Stomach (tissue), 4 donors: Measurements from ENCODE around the gene CYP21A2.
"Not testable (repeated sequence)": the region's sequence is repeated elsewhere in the genome, so short reads cannot be mapped to it uniquely, and the experiment has no call there.

Source experiments
- POLR2A ChIP-seq, 4 donors: fragments of 450-650 bp; IDR thresholded peaks; one replicate each; pipeline ENCODE4 v1.6.1; 2016; ENCODE audit warnings: antibody characterized with exemption in 4 of 4, control low read depth in 2 of 4, mild to moderate bottlenecking in 1 of 4, moderate library complexity in 1 of 4
- TF ChIP-seq, protein P1 (sequence below), 7 experiments: fragments of 450-650 bp in 4 of 7; fragments of 200-600 bp in 3 of 7; sonication (generic) in 3 of 7; IDR thresholded peaks; one replicate each; pipeline ENCODE4 v1.5.1; 2016 to 2019; ENCODE audit warnings: antibody characterized with exemption in 7 of 7, control low read depth in 2 of 7, mild to moderate bottlenecking in 1 of 7

DNA sequence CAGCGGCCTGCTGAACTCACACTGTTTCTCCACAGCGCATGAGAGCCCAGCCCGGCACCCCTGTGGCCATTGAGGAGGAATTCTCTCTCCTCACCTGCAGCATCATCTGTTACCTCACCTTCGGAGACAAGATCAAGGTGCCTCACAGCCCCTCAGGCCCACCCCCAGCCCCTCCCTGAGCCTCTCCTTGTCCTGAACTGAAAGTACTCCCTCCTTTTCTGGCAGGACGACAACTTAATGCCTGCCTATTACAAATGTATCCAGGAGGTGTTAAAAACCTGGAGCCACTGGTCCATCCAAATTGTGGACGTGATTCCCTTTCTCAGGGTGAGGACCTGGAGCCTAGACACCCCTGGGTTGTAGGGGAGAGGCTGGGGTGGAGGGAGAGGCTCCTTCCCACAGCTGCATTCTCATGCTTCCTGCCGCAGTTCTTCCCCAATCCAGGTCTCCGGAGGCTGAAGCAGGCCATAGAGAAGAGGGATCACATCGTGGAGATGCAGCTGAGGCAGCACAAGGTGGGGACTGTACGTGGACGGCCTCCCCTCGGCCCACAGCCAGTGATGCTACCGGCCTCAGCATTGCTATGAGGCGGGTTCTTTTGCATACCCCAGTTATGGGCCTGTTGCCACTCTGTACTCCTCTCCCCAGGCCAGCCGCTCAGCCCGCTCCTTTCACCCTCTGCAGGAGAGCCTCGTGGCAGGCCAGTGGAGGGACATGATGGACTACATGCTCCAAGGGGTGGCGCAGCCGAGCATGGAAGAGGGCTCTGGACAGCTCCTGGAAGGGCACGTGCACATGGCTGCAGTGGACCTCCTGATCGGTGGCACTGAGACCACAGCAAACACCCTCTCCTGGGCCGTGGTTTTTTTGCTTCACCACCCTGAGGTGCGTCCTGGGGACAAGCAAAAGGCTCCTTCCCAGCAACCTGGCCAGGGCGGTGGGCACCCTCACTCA lies 1.4 kb downstream of the CYP21A2 start:
- TF ChIP-seq, protein P1, sequence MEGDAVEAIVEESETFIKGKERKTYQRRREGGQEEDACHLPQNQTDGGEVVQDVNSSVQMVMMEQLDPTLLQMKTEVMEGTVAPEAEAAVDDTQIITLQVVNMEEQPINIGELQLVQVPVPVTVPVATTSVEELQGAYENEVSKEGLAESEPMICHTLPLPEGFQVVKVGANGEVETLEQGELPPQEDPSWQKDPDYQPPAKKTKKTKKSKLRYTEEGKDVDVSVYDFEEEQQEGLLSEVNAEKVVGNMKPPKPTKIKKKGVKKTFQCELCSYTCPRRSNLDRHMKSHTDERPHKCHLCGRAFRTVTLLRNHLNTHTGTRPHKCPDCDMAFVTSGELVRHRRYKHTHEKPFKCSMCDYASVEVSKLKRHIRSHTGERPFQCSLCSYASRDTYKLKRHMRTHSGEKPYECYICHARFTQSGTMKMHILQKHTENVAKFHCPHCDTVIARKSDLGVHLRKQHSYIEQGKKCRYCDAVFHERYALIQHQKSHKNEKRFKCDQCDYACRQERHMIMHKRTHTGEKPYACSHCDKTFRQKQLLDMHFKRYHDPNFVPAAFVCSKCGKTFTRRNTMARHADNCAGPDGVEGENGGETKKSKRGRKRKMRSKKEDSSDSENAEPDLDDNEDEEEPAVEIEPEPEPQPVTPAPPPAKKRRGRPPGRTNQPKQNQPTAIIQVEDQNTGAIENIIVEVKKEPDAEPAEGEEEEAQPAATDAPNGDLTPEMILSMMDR (IDR thresholded peaks at IDR 0.05), result not testable (repeated sequence)
- not testable (repeated sequence) for TF ChIP-seq POLR2A (IDR thresholded peaks at IDR 0.05)
